GM12875 (cell line): Measurements from ENCODE around the gene PPP3CA.

ENCODE experiments used
- H3K4me3 ChIP-seq: one replicate; pipeline ENCODE4 v1.5.1; 2011; ENCODE audit warnings: low read depth, low read length, control low read depth
- CTCF ChIP-seq: IDR thresholded peaks from 2 replicates; pipeline ENCODE4 v1.5.1; 2011; ENCODE audit warnings: low read depth, mild to moderate bottlenecking, control low read depth, inconsistent platforms, low read length, moderate library complexity, borderline replicate concordance; ENCODE audit not compliant: insufficient read depth

PPP3CA gene

GRCh38 chr4:101172369-101172768, 175.0 kb downstream of the PPP3CA start:
- TF ChIP-seq CTCF = no peak

GRCh38 chr4:101171747-101172146, 175.6 kb downstream of the PPP3CA start:
- TF ChIP-seq CTCF = no peak
- H3K4me3 ChIP-seq = no peak overlapping the region

More at GRCh38 chr4:101172369-101172768, 175.0 kb downstream of the PPP3CA start:
- no peak overlapping the region for H3K4me3 ChIP-seq

- TF ChIP-seq CTCF = peak; percentile 74; the same call in 1 of the 2 replicates
- H3K4me3 ChIP-seq = no peak overlapping the region
Observed at GRCh38 chr4:101169044-101170014, 178.0 kb downstream of the PPP3CA start.

- H3K4me3 ChIP-seq = no peak overlapping the region
- no peak for TF ChIP-seq CTCF
Observed at GRCh38 chr4:101163936-101164335, 183.4 kb downstream of the PPP3CA start.

GRCh38 chr4:101162990-101163380, 184.3 kb downstream of the PPP3CA start:
- H3K4me3 ChIP-seq = no peak overlapping the region
- TF ChIP-seq CTCF = no peak

GRCh38 chr4:101160792-101161592, 186.3 kb downstream of the PPP3CA start:
- TF ChIP-seq CTCF = no peak
- H3K4me3 ChIP-seq = no peak overlapping the region
